ENCODE data around the gene LCN6.

Gene LCN6

DNA sequence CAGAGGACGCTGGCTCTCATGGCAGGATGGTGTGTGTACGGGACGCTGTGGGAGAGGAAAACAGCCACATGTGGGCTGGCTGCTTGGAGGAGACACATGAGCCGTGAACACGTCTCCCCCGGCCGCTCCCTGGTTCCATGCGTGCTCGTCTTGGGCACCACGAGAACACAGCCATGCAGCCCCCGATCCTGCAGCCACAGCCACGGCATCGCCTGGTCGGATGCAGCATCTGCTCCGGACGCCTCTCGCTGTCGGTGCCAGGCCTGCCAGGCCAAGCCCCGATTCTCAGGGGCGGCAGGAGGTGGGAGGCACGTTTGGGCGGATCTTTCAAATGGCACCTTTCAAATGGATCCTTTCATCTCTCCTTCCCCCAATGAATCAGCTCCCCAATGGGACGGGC is 8.8 kb downstream of the LCN6 start:
- TF ChIP-seq, protein P1, sequence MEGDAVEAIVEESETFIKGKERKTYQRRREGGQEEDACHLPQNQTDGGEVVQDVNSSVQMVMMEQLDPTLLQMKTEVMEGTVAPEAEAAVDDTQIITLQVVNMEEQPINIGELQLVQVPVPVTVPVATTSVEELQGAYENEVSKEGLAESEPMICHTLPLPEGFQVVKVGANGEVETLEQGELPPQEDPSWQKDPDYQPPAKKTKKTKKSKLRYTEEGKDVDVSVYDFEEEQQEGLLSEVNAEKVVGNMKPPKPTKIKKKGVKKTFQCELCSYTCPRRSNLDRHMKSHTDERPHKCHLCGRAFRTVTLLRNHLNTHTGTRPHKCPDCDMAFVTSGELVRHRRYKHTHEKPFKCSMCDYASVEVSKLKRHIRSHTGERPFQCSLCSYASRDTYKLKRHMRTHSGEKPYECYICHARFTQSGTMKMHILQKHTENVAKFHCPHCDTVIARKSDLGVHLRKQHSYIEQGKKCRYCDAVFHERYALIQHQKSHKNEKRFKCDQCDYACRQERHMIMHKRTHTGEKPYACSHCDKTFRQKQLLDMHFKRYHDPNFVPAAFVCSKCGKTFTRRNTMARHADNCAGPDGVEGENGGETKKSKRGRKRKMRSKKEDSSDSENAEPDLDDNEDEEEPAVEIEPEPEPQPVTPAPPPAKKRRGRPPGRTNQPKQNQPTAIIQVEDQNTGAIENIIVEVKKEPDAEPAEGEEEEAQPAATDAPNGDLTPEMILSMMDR (IDR thresholded peaks at IDR 0.05), result no peak
- Histone ChIP-seq H3K4me1 (ENCODE audit: control insufficient read depth in 1 of 2, insufficient read depth in 1 of 2, low read depth in 1 of 2, low read length in 1 of 2) (no peaks in the 10 kb centered on the region), H3K9me3 (no peaks in the 10 kb centered on the region), H3K4me3 (ENCODE audit: low read depth in 1 of 2, low read length in 1 of 2) (no peak overlapping the region), H3K27me3 (peaks cover 63% of the 10 kb centered on the region), H3K36me3 (no peaks in the 10 kb centered on the region), H3K27ac (no peak overlapping the region)

DNA sequence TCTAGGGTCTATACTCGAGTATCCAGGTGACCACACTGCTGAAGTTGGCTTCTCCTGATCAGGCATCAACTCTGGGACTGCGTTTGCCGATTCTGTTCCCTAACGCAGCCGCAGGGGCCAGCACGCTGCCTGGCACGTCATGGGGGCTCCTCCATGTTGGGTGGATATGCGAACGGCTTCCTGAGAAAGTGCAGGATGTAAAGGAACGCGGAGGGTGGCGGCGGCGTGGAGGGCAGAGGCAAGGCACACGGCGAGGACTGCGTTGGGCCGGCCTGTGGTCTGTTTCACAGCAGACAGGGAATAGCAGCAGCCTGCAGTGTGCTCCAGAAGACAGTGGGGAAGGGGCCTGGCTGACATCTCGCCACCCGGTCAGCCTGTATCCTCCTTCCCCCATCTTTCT is 9.4 kb downstream of the LCN6 start:
- Histone ChIP-seq H3K4me3 (ENCODE audit: low read depth in 1 of 2, low read length in 1 of 2) (no peak overlapping the region), H3K4me1 (ENCODE audit: control insufficient read depth in 1 of 2, insufficient read depth in 1 of 2, low read depth in 1 of 2, low read length in 1 of 2) (no peaks in the 10 kb centered on the region)
- TF ChIP-seq, protein P1 (IDR thresholded peaks at IDR 0.05), result no peak

DNA sequence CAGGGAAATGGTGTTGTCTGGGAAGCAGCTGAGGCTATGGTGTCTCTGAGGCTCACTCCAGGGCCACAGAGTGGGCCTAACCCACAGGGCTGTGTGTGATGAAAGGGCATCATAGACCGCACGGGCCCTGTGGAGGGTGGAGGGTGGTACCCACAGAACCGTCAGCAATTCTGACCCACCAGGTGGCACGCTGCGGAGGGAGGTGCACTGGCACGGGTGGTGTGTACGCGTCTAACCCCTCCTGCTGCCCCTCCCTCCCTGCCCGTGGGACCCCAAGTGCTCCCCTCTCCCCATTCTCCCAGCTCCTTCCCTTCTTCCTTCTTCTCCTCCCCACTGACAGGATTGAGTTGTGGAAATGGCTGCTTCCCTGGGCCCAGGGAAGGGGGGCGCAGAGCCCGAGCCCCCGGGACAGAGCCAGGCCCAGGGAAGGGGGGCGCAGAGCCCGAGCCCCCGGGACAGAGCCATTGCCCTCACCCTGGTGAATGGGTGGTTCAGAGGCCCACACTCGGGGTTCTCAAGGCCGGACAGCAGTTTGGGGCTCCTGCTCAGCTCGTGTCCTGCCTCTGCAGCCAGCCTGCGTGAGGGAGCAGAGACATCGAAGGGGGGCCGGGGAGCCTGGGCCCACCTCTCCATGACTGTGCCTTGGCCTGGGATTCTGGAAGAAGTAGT is 12.4 kb downstream of the LCN6 start:
- TF ChIP-seq, protein P1 (IDR thresholded peaks at IDR 0.05), result no peak
- Histone ChIP-seq H3K27ac (no peak overlapping the region), H3K4me1 (ENCODE audit: control insufficient read depth in 1 of 2, insufficient read depth in 1 of 2, low read depth in 1 of 2, low read length in 1 of 2) (no peaks in the 10 kb centered on the region), H3K4me3 (ENCODE audit: low read depth in 1 of 2, low read length in 1 of 2) (no peak overlapping the region), H3K27me3 (peaks cover 27% of the 10 kb centered on the region), H3K9me3 (no peaks in the 10 kb centered on the region), H3K36me3 (no peaks in the 10 kb centered on the region)

More for the DNA sequence above, 9.4 kb downstream of the LCN6 start:
- Histone ChIP-seq H3K27ac (no peak overlapping the region), H3K36me3 (no peaks in the 10 kb centered on the region), H3K27me3 (peaks cover 57% of the 10 kb centered on the region), H3K9me3 (no peaks in the 10 kb centered on the region)

DNA sequence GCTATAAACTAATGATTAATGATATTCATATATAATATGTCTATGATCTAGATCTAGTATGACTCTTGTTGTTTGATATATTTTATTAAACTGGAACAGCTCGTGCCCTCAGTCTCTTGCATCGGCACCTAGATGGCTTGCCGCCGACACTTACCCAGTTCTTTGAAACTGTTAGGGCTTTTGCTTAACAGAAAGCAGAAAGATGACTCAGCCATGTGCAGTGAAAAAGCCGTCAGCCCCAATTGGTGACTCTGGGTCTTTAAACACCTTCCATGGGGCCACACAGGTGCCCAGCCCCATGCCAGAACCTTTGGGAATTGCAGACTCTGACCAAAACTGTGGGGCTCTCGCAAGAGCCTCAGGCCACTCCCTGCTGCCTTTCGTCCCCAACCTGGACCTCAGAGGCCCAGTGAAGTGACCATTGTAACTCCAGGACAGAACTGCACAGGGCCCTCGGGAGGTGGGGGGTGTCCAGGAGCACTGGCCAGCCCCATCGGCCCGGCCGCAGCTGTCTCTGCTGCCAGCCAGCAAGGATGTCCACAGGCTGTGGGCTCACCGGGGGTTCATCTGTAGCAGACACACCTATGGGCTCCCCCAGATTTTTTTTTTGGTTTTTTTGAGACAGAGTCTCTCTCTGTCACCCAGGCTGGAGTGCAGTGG is 13.4 kb downstream of the LCN6 start:
- TF ChIP-seq, protein P1 (IDR thresholded peaks at IDR 0.05), result no peak
- H3K27ac ChIP-seq, result no peak overlapping the region
- no peaks in the 10 kb centered on the region for H3K9me3 ChIP-seq
- peaks cover 22% of the 10 kb centered on the region for H3K27me3 ChIP-seq
- no peaks in the 10 kb centered on the region for H3K36me3 ChIP-seq
- no peak overlapping the region for H3K4me3 ChIP-seq (ENCODE audit: low read depth in 1 of 2, low read length in 1 of 2)
- no peaks in the 10 kb centered on the region for H3K4me1 ChIP-seq (ENCODE audit: control insufficient read depth in 1 of 2, insufficient read depth in 1 of 2, low read depth in 1 of 2, low read length in 1 of 2)

DNA sequence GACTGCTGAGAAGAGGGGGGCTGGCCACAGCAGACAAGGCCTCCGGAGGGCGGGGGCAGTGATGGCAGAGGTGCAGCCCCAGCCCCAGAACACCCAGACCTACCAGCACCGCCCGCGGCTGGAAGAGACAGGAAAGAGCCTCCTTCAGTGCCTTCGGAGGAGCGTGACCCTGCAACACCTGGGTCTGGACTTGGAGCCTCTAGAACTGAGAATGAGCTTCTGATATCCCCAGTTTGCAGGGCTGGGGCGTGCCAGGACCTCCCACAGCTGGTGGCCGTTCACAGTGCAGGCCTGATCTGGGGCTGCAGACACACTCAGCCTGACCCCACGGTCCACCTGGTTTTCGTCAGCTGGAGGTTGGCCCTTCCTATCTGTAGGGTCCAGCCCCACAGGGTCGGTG is 14.7 kb downstream of the LCN6 start:
- Histone ChIP-seq H3K9me3 (no peaks in the 10 kb centered on the region), H3K4me3 (ENCODE audit: low read depth in 1 of 2, low read length in 1 of 2) (no peak overlapping the region), H3K27ac (no peak overlapping the region), H3K4me1 (ENCODE audit: control insufficient read depth in 1 of 2, insufficient read depth in 1 of 2, low read depth in 1 of 2, low read length in 1 of 2) (peaks cover 4 to 5% of the 10 kb centered on the region in 2 experiments), H3K27me3 (peaks cover 22% of the 10 kb centered on the region), H3K36me3 (no peaks in the 10 kb centered on the region)
- TF ChIP-seq, protein P1 (IDR thresholded peaks at IDR 0.05), result no peak

Data from neutrophil (primary cell).